ENCODE results near the gene TMEM238. TPM values are rescaled to one million over a fixed set of nuclear protein-coding genes. Genes with fewer than 3 reads are reported as not detected.
"Not testable (repeated sequence)": the region's sequence is repeated elsewhere in the genome, so short reads cannot be mapped to it uniquely, and the experiment has no call there.

The TMEM238 gene
- total RNA-seq, 1 donor from 2014 or later: not detected

DNA sequence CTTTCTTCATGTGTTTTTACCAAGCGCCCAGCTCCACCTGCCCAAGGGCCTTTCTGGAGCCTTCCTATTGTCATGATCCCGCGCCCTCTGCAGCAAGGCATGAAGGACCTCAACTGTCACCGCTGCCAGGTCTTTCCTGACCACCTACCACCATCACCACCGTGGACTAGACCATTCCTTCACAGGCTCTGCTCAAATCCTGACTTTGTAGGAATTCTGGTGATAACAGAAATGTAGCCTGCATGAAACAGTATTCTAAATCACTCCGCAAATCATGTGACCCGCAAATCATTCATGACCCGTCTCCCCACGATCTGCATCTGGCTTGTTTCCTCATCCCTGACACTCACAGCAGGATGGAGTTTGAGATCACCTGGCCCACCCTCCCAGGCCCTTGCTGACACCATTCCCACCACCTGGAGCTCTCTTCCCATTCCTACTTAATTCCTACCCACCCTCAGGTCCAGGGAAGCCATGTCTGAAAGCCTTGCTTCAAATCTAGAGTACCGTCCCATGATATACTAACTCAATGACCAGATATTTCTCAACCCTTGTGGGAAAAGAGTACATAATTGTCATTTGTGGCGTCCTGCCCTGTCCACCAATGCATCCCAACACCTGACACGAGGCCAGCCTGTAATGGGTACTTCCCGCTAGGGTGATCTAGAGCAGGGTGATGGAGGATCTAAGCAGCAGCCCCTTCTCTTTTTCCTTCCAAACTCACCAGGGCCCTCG, 22.2 kb upstream of the TMEM238 start:
- no peaks in the 10 kb centered on the region for H3K27me3 ChIP-seq
- H3K4me1 ChIP-seq: peaks cover 11 to 13% of the 10 kb centered on the region in 2 donors
- DNase-seq (ENCODE audit: low spot score in 2 of 2): no peak
- H3K9me3 ChIP-seq: no peaks in the 10 kb centered on the region
- intact Hi-C loops (cut with DNase I): loop anchor here (5.0 to 10.0 kb wide), 5 partner anchors 96 to 1539 kb away; partner anchors contain the start of genes LENG9, MYADM, PPP1R12C and ZSCAN5A
- H3K4me3 ChIP-seq: peak overlapping the region; percentile 86 to 92
- H3K36me3 ChIP-seq: peaks cover 19 to 33% of the 10 kb centered on the region in 2 donors
- H3K27ac ChIP-seq: no peak overlapping the region
- TF ChIP-seq, protein P1, sequence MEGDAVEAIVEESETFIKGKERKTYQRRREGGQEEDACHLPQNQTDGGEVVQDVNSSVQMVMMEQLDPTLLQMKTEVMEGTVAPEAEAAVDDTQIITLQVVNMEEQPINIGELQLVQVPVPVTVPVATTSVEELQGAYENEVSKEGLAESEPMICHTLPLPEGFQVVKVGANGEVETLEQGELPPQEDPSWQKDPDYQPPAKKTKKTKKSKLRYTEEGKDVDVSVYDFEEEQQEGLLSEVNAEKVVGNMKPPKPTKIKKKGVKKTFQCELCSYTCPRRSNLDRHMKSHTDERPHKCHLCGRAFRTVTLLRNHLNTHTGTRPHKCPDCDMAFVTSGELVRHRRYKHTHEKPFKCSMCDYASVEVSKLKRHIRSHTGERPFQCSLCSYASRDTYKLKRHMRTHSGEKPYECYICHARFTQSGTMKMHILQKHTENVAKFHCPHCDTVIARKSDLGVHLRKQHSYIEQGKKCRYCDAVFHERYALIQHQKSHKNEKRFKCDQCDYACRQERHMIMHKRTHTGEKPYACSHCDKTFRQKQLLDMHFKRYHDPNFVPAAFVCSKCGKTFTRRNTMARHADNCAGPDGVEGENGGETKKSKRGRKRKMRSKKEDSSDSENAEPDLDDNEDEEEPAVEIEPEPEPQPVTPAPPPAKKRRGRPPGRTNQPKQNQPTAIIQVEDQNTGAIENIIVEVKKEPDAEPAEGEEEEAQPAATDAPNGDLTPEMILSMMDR (IDR thresholded peaks at IDR 0.05): no peak

DNA sequence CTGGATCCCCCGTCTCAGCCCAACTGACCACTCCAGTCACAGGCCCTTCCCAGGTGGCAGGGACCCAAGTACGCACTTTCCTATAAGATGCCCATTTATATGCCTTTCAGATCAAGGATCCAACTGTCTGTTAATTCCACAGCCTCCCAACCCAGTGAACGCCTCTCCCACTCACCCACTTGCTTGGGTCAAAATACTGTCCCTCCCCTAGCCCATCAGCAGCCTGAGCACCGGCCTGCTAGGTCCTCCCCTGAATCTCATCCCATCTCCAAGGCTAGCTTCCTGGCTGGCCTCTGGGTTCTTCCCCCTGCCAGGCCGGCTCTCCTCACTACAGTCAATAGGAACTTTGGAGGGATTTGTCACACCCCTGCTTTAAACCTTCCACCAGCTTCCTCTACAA, 21.5 kb upstream of the TMEM238 start:
- Histone ChIP-seq H3K4me1 (peaks cover 11 to 13% of the 10 kb centered on the region in 2 donors), H3K27ac (no peak overlapping the region), H3K27me3 (no peaks in the 10 kb centered on the region), H3K36me3 (peaks cover 19 to 39% of the 10 kb centered on the region in 2 donors), H3K4me3 (peak overlapping the region in 1 of 2 donors; percentile 86), H3K9me3 (no peaks in the 10 kb centered on the region)
- intact Hi-C loops (cut with DNase I): loop anchor here (5.0 to 10.0 kb wide), 5 partner anchors 97 to 1538 kb away; partner anchors contain the start of genes LENG9, MYADM, PPP1R12C and ZSCAN5A
- no peak for DNase-seq (ENCODE audit: low spot score in 2 of 2)
- TF ChIP-seq, protein P1 (IDR thresholded peaks at IDR 0.05): no peak

DNA sequence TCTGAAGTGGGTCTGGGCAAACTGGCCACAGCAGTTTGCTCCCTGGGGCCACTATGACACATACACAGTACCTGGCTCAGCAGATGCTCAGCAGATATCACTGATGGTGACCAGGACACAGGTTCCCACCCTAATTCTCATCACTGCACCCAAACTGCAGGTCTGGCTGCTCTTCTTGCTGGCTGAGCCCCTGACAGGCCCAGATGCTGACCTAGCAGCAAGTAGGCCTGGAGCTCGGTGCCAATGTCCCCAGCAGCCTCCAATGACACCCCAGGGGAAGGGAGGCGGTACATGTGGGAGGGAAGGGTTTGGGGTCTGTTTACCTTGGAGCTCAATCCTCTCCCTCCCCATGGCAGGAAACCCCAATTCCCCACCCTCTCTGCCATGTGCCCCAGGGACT, 18.4 kb upstream of the TMEM238 start:
- DNase-seq (ENCODE audit: low spot score in 2 of 2): no peak
- no peak overlapping the region for H3K4me3 ChIP-seq
- no peaks in the 10 kb centered on the region for H3K27me3 ChIP-seq
- H3K4me1 ChIP-seq: peaks cover 7 to 13% of the 10 kb centered on the region in 2 donors
- no peaks in the 10 kb centered on the region for H3K9me3 ChIP-seq
- no peak overlapping the region for H3K27ac ChIP-seq
- TF ChIP-seq, protein P1 (IDR thresholded peaks at IDR 0.05): no peak
- H3K36me3 ChIP-seq: peaks cover 19 to 42% of the 10 kb centered on the region in 2 donors
- intact Hi-C loops (cut with DNase I): loop anchor here (10.0 kb wide), 1 partner anchor 912 kb away; the partner anchor contains the start of gene ZSCAN5A

DNA sequence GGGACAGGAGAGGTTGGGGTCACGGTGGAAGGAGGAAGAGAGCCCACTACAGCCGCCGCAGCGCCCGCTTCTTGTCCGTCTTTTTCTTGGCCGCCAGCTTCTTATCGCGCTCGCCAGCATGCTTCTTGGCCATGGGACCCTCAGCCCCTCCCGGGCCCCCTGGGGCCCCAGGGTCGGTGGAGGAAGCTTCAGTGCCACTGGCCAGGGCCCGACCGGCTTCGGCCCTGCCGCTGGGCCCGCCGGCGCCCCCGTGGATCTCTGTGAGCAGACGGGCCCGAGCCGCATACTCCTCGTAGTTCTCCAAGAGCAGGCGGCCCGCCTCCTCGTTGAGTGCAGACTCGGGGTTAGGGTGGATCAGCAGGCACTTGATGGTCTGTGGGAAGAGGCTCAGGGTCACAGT, 17.3 kb upstream of the TMEM238 start:
- not testable (repeated sequence) for H3K4me3 ChIP-seq; H3K27me3 ChIP-seq; DNase-seq (ENCODE audit: low spot score in 2 of 2); H3K4me1 ChIP-seq; H3K27ac ChIP-seq; H3K9me3 ChIP-seq
- peaks cover 19 to 42% of the 10 kb centered on the region in 2 donors for H3K36me3 ChIP-seq
- intact Hi-C loops (cut with DNase I): loop anchor here (10.0 kb wide), 1 partner anchor 913 kb away; the partner anchor contains the start of gene ZSCAN5A

DNA sequence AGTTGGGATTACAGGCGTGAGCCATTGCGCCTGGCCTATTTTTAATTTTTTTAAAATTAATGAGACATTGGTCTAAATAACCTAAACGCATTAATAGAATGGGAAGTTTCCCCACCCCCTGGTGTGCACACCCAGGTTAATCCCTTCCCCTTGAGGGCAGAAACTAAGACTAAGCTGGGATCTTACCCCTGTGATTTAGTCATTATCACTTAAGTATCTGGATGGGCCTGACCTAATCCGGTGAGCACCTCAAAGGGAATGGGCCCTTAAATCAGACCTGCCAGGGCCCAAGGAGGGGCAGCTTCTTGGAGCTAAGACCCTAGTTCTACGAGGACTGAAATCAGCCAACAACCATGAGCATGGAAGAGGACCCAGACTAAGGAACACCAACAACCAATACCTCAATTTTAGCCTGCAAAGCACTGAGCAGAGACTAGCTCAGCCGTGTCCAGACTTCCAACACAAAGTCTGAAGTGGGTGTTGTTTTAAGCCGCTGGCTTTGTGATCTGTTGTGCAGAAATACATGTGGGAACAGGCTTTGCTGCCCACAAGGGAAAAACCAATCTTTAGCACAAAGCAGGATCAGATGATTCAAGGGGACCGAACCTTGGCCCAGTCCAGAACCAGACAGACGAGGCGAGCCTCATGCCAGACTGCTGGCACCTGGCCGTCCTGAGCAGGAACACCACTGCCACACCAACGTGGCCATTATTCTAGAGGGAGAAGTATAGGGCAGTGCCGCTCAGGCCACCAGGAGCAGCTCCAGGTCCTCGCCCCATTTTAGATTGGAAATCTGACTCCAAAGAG, 16.4 kb upstream of the TMEM238 start:
- Histone ChIP-seq H3K36me3 (peaks cover 19 to 42% of the 10 kb centered on the region in 2 donors), H3K27me3 (no peaks in the 10 kb centered on the region), H3K9me3 (no peaks in the 10 kb centered on the region), H3K27ac (no peak overlapping the region), H3K4me1 (no peaks in the 10 kb centered on the region), H3K4me3 (no peak overlapping the region)
- intact Hi-C loops (cut with DNase I): loop anchor here (10.0 kb wide), 1 partner anchor 914 kb away; the partner anchor contains the start of gene ZSCAN5A
- DNase-seq (ENCODE audit: low spot score in 2 of 2): no peak
- TF ChIP-seq, protein P1 (IDR thresholded peaks at IDR 0.05): no peak

Data from ascending aorta (tissue), 2 donors.